GM23338 (cell line): Measurements from ENCODE around the gene ENPP7. TPM values are rescaled to one million over a fixed set of nuclear protein-coding genes. Genes with fewer than 3 reads are reported as not detected.

Experiments
- ATAC-seq: fragments of 200-7000 bp; cut with Tn5 transposase; 3 replicates; pipeline ENCODE4 v1.9.1; 2020
- DNase-seq: peaks from one replicate; pipeline ENCODE4 v3.0.0-alpha.2; 2015; ENCODE audit warnings: low spot score
- H2AFZ ChIP-seq: fragments of 200-600 bp; sonication (generic); 2 replicates; pipeline ENCODE4 v1.8.0; 2016; ENCODE audit warnings: antibody characterized with exemption, mild to moderate bottlenecking, moderate library complexity
- H3F3A ChIP-seq: fragments of 200-600 bp; sonication (generic); replicated peaks from 2 replicates; pipeline ENCODE4 v1.8.0; 2017; ENCODE audit warnings: antibody characterized with exemption, mixed run types, low read depth
- H3K27ac ChIP-seq: fragments of 200-600 bp; sonication (generic); 2 replicates; pipeline ENCODE4 v1.6.1; 2016; ENCODE audit warnings: low read depth
- H3K27me3 ChIP-seq: fragments of 200-600 bp; sonication (generic); 2 replicates; pipeline ENCODE4 v1.8.0; 2016; ENCODE audit warnings: mild to moderate bottlenecking, mixed run types, moderate library complexity; ENCODE audit not compliant: insufficient read depth
- H3K36me3 ChIP-seq: fragments of 200-600 bp; sonication (generic); 2 replicates; pipeline ENCODE4 v1.8.0; 2016; ENCODE audit warnings: mild to moderate bottlenecking; ENCODE audit not compliant: insufficient read depth
- H3K4me1 ChIP-seq: fragments of 200-600 bp; sonication (generic); 2 replicates; pipeline ENCODE4 v1.8.0; 2016; ENCODE audit warnings: mild to moderate bottlenecking, moderate library complexity; ENCODE audit not compliant: insufficient read depth
- H3K4me2 ChIP-seq: fragments of 200-600 bp; sonication (generic); 2 replicates; pipeline ENCODE4 v1.7.1; 2017; ENCODE audit warnings: mixed run types
- H3K4me3 ChIP-seq: fragments of 200-600 bp; sonication (generic); 2 replicates; pipeline ENCODE4 v1.6.1; 2016; ENCODE audit warnings: mixed run types
- H3K79me2 ChIP-seq: fragments of 200-600 bp; sonication (generic); replicated peaks from 2 replicates; pipeline ENCODE4 v1.8.0; 2017; ENCODE audit warnings: mild to moderate bottlenecking; ENCODE audit not compliant: insufficient read depth
- H3K9me2 ChIP-seq: fragments of 200-600 bp; sonication (generic); 2 replicates; pipeline ENCODE4 v1.8.0; 2017; ENCODE audit not compliant: insufficient read depth
- H4K20me1 ChIP-seq: fragments of 200-600 bp; sonication (generic); replicated peaks from 2 replicates; pipeline ENCODE4 v1.8.0; 2017; ENCODE audit warnings: mild to moderate bottlenecking; ENCODE audit not compliant: insufficient read depth
- H3K27ac Mint-ChIP-seq: 2 replicates; pipeline ENCODE4 v1.8.0; 2020; ENCODE audit warnings: inconsistent platforms, mild to moderate bottlenecking, moderate library complexity, mixed read lengths
- H3K27me3 Mint-ChIP-seq: 3 replicates; pipeline ENCODE4 v1.8.0; 2022; ENCODE audit warnings: low read depth, mild to moderate bottlenecking, moderate library complexity, mixed read lengths, inconsistent platforms; ENCODE audit not compliant: insufficient read depth, poor library complexity
- H3K36me3 Mint-ChIP-seq: 3 replicates; pipeline ENCODE4 v1.8.0; 2021; ENCODE audit warnings: low read depth, mild to moderate bottlenecking, inconsistent platforms, moderate library complexity, mixed read lengths
- H3K4me1 Mint-ChIP-seq: 3 replicates; pipeline ENCODE4 v1.8.0; 2020; ENCODE audit warnings: mild to moderate bottlenecking, inconsistent platforms, mixed read lengths
- H3K4me3 Mint-ChIP-seq: 3 replicates; pipeline ENCODE4 v1.8.0; 2021; ENCODE audit warnings: moderate library complexity, mild to moderate bottlenecking, inconsistent platforms, mixed read lengths
- H3K9me3 Mint-ChIP-seq: 3 replicates; pipeline ENCODE4 v1.8.0; 2020; ENCODE audit warnings: moderate library complexity, mild to moderate bottlenecking, inconsistent platforms, mixed read lengths
- CREB1 ChIP-seq: fragments of 250-450 bp; sonication (Bioruptor Pico); IDR thresholded peaks from 2 replicates; pipeline ENCODE4 v1.5.0; 2020; ENCODE audit warnings: low read depth, mild to moderate bottlenecking, moderate library complexity
- EZH2phosphoT487 ChIP-seq: fragments of 200-600 bp; sonication (generic); IDR thresholded peaks from one replicate; pipeline ENCODE4 v1.8.1; 2018; ENCODE audit warnings: antibody characterized with exemption; ENCODE audit not compliant: unreplicated experiment
- polyA plus RNA-seq: library from polyadenylated mRNA; unstranded; fragments of >200 nt; fragmentation: Nextera tagmentation; extraction: Ambion mirVana; gene quantifications from 2 replicates; pipeline ENCODE4 v1.2.1, GENCODE V29; 2016
- total RNA-seq: library from RNA; depleted of rRNA; stranded (reverse); fragments of >200 nt; shearing (Covaris generic); gene quantifications from 2 replicates; pipeline ENCODE4 v1.2.3, GENCODE V29; 2014
- TF ChIP-seq, protein P1 (sequence below): fragments of 250-450 bp; sonication (Bioruptor Pico); IDR thresholded peaks from 2 replicates; pipeline ENCODE4 v1.5.0; 2020; ENCODE audit warnings: mild to moderate bottlenecking, moderate library complexity
- TF ChIP-seq, protein P2 (sequence below): IDR thresholded peaks from one replicate; pipeline ENCODE4 v1.6.1; 2018; ENCODE audit warnings: antibody characterized with exemption; ENCODE audit not compliant: unreplicated experiment

ENPP7 gene
- total and polyA plus RNA-seq, 2 experiments from 2014 or later = not detected

- TF ChIP-seq, protein P1, sequence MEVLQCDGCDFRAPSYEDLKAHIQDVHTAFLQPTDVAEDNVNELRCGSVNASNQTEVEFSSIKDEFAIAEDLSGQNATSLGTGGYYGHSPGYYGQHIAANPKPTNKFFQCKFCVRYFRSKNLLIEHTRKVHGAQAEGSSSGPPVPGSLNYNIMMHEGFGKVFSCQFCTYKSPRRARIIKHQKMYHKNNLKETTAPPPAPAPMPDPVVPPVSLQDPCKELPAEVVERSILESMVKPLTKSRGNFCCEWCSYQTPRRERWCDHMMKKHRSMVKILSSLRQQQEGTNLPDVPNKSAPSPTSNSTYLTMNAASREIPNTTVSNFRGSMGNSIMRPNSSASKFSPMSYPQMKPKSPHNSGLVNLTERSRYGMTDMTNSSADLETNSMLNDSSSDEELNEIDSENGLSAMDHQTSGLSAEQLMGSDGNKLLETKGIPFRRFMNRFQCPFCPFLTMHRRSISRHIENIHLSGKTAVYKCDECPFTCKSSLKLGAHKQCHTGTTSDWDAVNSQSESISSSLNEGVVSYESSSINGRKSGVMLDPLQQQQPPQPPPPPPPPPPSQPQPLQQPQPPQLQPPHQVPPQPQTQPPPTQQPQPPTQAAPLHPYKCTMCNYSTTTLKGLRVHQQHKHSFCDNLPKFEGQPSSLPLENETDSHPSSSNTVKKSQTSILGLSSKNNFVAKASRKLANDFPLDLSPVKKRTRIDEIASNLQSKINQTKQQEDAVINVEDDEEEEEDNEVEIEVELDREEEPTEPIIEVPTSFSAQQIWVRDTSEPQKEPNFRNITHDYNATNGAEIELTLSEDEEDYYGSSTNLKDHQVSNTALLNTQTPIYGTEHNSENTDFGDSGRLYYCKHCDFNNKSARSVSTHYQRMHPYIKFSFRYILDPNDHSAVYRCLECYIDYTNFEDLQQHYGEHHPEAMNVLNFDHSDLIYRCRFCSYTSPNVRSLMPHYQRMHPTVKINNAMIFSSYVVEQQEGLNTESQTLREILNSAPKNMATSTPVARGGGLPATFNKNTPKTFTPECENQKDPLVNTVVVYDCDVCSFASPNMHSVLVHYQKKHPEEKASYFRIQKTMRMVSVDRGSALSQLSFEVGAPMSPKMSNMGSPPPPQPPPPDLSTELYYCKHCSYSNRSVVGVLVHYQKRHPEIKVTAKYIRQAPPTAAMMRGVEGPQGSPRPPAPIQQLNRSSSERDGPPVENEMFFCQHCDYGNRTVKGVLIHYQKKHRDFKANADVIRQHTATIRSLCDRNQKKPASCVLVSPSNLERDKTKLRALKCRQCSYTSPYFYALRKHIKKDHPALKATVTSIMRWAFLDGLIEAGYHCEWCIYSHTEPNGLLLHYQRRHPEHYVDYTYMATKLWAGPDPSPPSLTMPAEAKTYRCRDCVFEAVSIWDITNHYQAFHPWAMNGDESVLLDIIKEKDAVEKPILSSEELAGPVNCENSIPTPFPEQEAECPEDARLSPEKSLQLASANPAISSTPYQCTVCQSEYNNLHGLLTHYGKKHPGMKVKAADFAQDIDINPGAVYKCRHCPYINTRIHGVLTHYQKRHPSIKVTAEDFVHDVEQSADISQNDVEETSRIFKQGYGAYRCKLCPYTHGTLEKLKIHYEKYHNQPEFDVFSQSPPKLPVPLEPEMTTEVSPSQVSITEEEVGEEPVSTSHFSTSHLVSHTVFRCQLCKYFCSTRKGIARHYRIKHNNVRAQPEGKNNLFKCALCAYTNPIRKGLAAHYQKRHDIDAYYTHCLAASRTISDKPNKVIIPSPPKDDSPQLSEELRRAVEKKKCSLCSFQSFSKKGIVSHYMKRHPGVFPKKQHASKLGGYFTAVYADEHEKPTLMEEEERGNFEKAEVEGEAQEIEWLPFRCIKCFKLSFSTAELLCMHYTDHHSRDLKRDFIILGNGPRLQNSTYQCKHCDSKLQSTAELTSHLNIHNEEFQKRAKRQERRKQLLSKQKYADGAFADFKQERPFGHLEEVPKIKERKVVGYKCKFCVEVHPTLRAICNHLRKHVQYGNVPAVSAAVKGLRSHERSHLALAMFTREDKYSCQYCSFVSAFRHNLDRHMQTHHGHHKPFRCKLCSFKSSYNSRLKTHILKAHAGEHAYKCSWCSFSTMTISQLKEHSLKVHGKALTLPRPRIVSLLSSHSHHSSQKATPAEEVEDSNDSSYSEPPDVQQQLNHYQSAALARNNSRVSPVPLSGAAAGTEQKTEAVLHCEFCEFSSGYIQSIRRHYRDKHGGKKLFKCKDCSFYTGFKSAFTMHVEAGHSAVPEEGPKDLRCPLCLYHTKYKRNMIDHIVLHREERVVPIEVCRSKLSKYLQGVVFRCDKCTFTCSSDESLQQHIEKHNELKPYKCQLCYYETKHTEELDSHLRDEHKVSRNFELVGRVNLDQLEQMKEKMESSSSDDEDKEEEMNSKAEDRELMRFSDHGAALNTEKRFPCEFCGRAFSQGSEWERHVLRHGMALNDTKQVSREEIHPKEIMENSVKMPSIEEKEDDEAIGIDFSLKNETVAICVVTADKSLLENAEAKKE = no peak
- TF ChIP-seq CREB1 (CRISPR knock-in tag) = no peak
These were observed 53.1 kb downstream of the ENPP7 start (continued) for GRCh38 chr17:79783891-79784290.

DNA sequence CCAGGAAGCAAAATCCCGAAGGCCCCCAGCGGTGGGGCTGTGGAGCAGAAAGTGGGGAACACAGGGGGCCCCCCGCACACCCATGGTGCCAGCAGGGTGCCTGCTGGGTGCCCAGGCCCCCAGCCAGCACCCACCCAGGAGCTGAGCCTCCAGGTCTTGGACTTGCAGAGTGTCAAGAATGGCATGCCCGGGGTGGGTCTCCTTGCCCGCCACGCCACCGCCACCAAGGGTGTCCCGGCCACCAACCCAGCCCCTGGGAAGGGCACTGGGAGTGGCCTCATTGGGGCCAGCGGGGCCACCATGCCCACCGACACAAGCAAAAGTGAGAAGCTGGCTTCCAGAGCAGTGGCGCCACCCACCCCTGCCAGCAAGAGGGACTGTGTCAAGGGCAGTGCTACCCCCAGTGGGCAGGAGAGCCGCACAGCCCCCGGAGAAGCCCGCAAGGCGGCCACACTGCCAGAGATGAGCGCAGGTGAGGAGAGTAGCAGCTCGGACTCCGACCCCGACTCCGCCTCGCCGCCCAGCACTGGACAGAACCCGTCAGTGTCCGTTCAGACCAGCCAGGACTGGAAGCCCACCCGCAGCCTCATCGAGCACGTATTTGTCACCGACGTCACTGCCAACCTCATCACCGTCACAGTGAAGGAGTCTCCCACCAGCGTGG is 53.7 kb downstream of the ENPP7 start:
- Mint-ChIP-seq H3K4me1 (peaks cover 63% of the 10 kb centered on the region), H3K27me3 (peaks cover 64% of the 10 kb centered on the region), H3K27ac (no peak overlapping the region), H3K36me3 (peaks cover 62% of the 10 kb centered on the region), H3K4me3 (no peak overlapping the region), H3K9me3 (no peaks in the 10 kb centered on the region)
- no peak for ATAC-seq
- Histone ChIP-seq H3K27ac (no peak overlapping the region), H3K4me3 (no peak overlapping the region), H3F3A (peaks cover 33% of the 10 kb centered on the region), H3K79me2 (peaks cover 21% of the 10 kb centered on the region), H3K4me2 (no peak overlapping the region), H3K9me2 (no peaks in the 10 kb centered on the region), H4K20me1 (peaks cover 52% of the 10 kb centered on the region), H2AFZ (no peak overlapping the region), H3K4me1 (peaks cover 35% of the 10 kb centered on the region), H3K27me3 (peaks cover 28% of the 10 kb centered on the region), H3K36me3 (peaks cover 8% of the 10 kb centered on the region)
- no peak for DNase-seq
- TF ChIP-seq, protein P2, sequence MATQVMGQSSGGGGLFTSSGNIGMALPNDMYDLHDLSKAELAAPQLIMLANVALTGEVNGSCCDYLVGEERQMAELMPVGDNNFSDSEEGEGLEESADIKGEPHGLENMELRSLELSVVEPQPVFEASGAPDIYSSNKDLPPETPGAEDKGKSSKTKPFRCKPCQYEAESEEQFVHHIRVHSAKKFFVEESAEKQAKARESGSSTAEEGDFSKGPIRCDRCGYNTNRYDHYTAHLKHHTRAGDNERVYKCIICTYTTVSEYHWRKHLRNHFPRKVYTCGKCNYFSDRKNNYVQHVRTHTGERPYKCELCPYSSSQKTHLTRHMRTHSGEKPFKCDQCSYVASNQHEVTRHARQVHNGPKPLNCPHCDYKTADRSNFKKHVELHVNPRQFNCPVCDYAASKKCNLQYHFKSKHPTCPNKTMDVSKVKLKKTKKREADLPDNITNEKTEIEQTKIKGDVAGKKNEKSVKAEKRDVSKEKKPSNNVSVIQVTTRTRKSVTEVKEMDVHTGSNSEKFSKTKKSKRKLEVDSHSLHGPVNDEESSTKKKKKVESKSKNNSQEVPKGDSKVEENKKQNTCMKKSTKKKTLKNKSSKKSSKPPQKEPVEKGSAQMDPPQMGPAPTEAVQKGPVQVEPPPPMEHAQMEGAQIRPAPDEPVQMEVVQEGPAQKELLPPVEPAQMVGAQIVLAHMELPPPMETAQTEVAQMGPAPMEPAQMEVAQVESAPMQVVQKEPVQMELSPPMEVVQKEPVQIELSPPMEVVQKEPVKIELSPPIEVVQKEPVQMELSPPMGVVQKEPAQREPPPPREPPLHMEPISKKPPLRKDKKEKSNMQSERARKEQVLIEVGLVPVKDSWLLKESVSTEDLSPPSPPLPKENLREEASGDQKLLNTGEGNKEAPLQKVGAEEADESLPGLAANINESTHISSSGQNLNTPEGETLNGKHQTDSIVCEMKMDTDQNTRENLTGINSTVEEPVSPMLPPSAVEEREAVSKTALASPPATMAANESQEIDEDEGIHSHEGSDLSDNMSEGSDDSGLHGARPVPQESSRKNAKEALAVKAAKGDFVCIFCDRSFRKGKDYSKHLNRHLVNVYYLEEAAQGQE = no peak
- no peak for TF ChIP-seq EZH2phosphoT487
